Fibroblast of villous mesenchyme (primary cell): Measurements from ENCODE around the gene ADAR. TPM values are rescaled to one million over a fixed set of nuclear protein-coding genes. Genes with fewer than 3 reads are reported as not detected.

Experiments used
- DNase-seq: peaks from one replicate; pipeline ENCODE4 v3.0.0-alpha.2; 2010; ENCODE audit warnings: low read depth
- H3K4me3 ChIP-seq: 2 replicates; pipeline ENCODE4 v1.5.1; 2011; ENCODE audit warnings: low read depth, mild to moderate bottlenecking, low read length
- CTCF ChIP-seq: IDR thresholded peaks from 2 replicates; pipeline ENCODE4 v1.5.1; 2012; ENCODE audit warnings: low read depth, mild to moderate bottlenecking, low read length; ENCODE audit not compliant: insufficient read depth
- total RNA-seq: library from RNA; depleted of rRNA; stranded (reverse); fragments of >200 nt; gene quantifications from 2 replicates; pipeline ENCODE4 v1.2.3, GENCODE V29; 2012

ADAR gene
- total RNA-seq, 1 donor = 142 TPM

DNA sequence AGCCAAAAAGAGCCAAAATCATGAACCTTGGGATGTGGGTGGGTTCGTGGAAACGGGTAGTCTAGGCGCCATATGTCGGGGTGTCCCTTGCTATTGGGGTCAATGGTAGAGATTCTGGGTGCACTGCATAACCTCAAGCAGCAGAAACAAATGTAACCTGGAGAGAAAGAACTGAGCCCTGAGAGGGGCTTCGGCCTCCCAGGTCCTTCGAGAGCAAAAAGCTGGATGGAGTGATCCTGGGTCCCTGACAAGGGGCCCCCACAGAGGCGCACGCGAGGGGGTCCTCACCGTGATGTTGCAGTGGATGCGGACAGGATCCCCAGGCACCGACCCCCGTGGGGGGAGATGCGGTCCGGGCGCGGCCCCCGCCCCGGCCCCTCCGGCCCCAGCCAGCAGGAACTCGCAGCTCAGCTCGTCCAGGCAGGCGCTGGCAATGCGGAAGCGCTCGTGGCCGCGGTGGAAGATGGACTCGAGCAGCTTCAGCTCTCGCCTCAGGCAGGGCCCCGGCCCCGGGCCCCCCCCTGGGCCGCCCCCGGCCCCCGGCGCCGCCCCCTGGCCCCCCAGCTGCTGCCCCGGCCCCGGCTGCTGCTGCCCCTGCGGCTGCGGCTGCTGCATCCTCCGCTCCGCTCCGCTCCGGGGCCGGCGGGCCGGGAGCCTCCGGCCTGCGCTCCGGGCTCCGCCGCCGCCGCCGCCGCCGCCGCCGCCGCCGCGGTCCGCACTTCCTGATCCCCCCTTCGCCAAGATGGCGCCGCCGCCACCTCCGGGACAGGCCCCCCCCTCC is 49.9 kb downstream of the ADAR start, which contains the start of gene UBE2Q1:
TSS of gene UBE2Q1 (minus strand) at position 724 of the 781 bp plus-strand sequence. CDS start at position 615, 109 bp downstream.
- no peak for TF ChIP-seq CTCF
- peak within 1 kb of the TSS; percentile 74 for H3K4me3 ChIP-seq
- peak; percentile 39 for DNase-seq

DNA sequence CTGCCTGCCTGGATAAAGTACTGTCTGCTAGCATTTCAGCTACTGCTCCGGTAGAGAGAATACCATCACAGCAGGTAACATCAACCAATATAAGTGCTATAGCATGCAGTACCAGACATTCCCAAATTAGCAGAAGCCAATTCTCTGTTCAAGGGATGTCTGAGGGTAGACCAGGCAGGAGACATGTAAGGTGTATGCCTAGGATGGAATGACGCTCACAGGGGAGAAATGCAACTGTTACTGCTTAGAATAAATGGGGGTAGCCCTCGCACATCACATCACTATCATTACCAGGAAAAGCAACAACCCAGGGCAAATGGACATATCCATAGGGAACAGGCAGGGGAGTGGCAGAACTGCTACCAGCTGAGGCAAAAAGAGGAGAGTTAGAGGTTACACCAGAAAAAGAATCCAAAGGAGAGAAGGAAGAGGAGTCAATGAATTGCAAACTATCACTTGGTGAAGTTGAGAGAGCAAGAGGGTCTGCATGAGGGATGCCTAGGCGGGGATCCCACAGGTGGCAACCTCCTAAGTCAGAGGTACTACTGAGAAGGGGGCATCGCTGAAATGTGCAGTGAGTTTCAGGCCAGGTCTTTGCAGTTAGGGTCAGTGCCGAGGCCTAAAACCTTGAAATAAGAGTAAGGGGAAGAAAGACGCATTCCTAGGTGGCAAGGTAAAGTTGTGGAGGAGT is 50.6 kb downstream of the ADAR start:
- TF ChIP-seq CTCF = no peak
- H3K4me3 ChIP-seq = peak overlapping the region; percentile 74
- no peak for DNase-seq

GRCh38 chr1:154556422-154556821 is 51.6 kb downstream of the ADAR start:
- no peak for TF ChIP-seq CTCF
- DNase-seq = no peak
- peak overlapping the region; percentile 74 for H3K4me3 ChIP-seq

DNA sequence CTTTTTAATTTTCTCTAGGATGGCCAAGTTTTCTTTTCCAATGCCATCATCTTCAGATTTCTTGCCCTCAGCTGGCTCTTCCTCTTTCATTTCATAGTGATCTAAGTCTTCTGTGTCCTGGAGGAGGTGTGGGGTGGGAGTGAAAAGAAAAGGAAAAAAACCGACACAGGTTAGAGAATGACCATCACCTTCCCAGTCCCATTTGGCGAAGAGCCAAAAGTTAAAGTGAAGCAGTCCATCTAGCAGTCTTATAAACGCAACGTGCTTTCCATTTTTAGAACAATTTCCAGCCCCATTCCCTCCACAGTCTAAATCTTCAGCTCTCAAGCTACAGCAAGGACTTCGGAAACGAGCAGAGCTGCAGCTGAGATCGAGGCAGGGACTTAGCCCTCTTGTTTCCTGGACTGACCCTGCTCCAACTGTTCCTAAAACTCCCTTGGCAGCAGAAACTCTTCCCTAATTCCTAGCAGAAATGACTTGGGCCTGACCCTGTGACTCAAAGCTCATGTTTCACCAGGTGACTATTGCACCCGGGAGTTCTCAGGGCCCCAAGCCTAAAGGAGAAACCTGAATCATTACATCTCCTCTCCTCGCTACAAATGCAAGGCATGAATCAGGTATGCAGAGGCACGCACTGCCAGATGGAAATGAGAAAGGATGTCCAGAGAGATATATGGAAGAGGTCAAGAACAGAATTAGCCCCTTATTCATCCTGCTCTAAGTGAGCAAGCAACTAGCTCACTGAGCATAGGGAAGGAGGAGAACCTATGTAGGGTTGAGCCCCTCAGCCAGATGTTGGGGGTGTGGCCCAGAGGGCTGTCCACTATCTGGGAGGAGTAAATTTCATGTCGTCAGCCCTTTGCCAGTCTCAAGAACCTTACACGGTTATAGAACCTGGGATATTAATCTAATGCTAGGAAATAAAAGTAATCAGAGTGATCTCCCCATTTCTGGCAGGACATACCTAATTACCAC is 54.6 kb downstream of the ADAR start:
- H3K4me3 ChIP-seq = no peak overlapping the region
- no peak for TF ChIP-seq CTCF
- no peak for DNase-seq

DNA sequence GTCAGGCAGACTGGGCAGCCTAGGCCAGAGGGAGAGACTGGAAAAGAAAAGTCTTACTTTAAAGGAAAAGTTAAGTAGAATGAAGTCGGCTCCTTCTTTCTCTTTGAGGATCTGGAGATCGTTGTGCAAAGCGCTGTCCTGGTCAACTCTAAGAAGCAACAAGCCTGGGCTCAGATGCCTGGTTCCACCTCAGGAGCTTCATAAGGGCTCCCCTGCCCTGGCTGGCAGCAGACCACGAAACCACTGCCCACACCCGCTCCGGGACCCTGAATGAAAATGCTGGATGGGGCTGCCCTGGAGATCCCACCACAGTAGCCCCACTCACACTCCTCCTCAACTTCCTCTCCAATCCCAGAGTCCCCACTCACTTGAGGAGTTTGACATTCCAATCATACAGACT is 56.0 kb downstream of the ADAR start:
- TF ChIP-seq CTCF = no peak
- no peak overlapping the region for H3K4me3 ChIP-seq
- no peak for DNase-seq

GRCh38 chr1:154551474-154551873 is 56.5 kb downstream of the ADAR start:
- TF ChIP-seq CTCF = no peak
- no peak for DNase-seq
- no peak overlapping the region for H3K4me3 ChIP-seq
